Measurements from ENCODE around the gene DYRK3. TPM values are rescaled to one million over a fixed set of nuclear protein-coding genes. Genes with fewer than 3 reads are reported as not detected.

DYRK3 gene
- total RNA-seq, 1 donor from 2014 or later, result 23.6 TPM

DNA sequence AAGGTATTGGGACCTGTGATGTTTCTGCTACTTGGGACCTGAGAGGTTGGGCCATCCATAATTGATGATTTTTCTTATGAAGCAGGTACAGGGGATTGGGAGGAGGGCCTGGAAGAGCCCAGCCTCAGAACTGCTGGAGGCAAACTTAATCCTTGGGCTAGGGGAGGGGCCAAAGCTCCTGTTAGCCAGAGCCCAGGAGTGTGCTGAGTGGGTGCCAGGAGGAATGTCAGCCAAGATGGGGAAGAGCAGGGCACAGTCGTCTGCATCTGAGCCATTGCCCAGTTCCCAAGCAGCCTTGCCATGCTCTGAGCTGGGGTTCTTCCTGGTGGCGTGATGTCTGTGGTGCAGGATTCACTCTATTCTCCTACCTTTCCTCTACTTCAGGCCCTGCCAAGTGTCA is 55.2 kb downstream of the DYRK3 start:
- DNase-seq, result peak; percentile 73
- ATAC-seq (ENCODE audit: poor library complexity), result peak; percentile 34
- intact Hi-C loops (cut with DNase I), result loop anchor here (5.0 kb wide), 1 partner anchor 33 kb away; no protein-coding TSS in a partner anchor

DNA sequence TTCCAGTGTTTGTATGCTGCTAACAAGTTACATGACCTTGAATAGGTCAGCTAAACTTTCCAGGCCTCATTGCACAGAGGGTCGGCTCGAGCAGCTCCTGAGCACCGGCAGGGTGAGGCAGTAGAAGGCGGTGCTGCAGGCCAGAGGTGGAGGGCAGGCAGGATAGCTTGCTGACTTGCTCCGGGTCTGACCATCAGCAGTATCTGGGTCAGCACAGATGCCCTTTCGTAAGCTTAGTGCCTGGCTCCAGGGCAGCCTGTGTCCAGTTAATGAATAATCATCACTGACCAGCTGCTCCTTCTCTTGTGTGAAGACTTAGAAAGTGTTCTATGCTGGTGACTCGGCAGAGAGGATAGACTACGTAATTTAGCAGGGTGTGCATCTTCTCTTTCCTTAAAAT is 56.3 kb downstream of the DYRK3 start:
- DNase-seq (peak; percentile 50), ATAC-seq (ENCODE audit: poor library complexity) (peak; percentile 22)
- intact Hi-C loops (cut with DNase I), result loop anchor here (5.0 kb wide), 1 partner anchor 34 kb away; no protein-coding TSS in a partner anchor

DNA sequence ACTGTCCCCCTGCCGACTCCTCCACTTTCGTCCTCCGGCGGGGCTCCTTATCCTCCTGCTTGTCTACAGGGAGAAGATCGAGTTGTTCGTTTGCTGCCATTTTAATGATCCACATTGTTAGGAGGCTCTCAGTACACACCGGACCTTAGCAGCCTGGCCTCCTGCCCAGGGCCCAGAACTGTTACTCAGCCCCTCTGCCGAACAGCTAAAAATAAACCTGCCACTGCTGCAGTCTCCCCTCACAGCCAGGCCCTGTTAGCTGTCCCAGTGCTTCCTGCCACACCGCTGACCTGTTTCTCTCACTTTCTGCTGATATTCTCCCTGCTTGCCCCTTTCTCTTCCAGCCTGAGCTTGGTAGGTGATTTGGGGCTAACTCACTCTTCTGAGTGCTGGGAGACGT is 57.7 kb downstream of the DYRK3 start:
- intact Hi-C loops (cut with DNase I), result loop anchor here (5.0 kb wide), 1 partner anchor 36 kb away; no protein-coding TSS in a partner anchor
- peak; percentile 83 for ATAC-seq (ENCODE audit: poor library complexity)
- DNase-seq, result peak; percentile 92

DNA sequence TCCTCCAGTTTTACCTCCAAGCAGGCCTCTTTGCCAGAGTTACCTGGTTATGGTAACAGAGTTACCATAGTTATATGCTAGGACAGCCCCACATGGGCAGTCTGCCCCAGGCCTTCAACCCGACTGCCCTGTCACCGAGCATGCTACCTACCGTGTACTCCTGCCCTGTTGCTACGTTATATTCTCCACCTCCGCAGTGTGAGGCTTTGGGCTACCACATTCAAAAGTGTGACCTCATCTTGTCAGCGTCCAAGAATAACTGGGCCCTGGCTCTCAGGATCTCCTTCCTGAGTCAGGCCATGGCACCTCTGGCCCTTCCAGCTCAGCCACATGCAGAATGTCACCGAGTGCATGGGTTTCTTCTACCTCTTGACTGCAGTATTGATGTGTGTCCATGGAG is 58.3 kb downstream of the DYRK3 start:
- DNase-seq, result peak; percentile 52
- intact Hi-C loops (cut with DNase I), result loop anchor here (5.0 kb wide), 1 partner anchor 36 kb away; no protein-coding TSS in a partner anchor
- peak; percentile 54 for ATAC-seq (ENCODE audit: poor library complexity)

DNA sequence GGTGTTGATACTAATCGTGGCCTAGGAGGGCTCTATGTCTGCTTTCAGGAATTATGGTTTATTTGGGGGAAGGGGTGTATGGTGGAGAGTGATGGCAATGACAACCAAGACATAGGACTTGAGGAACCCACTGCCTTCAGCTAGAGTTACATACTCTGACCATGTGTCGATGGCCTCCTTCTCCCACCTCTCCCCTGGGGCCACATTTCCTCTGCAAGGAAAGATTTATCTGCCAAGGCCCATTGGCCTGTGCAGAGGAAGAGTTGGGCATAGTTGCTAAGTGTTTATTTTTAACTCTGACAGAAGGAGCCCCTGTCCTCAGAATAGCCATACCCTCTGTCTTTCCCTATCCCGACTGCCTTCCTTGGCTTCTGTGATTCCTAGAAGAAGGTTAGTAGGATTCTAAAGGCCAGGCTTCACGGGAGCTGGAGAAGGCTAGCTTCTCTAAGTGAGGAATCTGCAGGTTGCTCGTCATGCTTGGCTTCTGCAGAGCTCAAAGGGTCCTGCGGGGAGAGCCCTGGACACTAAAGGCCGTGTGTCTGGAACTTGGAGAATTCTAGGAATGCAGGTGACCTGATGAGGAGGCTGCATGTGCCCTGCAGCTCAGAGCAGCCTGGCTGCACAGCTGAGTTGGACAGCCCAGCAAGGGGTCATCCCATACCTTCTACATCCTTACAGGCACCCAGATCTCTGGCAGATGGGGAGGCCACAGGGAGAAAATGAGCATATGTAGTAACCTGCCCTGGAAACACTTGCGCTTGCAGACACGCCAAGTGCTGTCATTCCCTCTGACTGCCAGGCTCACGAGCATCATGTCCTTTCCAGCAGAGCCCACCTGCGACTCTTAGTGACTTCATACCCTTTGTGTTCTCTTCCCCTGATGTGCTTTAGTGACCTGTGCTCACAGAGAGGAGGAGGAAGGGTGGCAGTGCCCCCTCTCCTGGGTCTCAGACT is 59.1 kb downstream of the DYRK3 start:
- intact Hi-C loops (cut with DNase I), result loop anchor here (5.0 kb wide), 1 partner anchor 37 kb away; no protein-coding TSS in a partner anchor
- DNase-seq (no peak), ATAC-seq (ENCODE audit: poor library complexity) (no peak)

DNA sequence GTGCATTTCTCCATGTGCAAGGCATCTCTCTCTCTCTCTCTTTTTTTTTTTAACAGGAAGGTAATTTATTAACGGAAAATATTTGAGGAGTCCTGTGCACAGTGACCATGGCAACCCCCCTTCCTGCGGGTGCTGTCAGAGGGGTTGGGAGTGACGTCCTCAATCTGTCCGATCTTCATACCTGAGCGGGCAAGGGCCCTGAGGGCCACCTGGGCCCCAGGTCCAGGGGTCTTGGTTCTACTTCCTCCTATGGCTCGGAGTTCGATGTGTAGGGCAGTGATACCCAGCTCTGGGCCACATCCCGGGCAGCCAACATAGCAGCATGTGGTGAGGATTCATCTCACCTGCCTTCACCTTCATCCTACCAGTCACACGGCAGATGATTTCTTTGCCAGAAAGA is 60.4 kb downstream of the DYRK3 start:
- DNase-seq (no peak), ATAC-seq (ENCODE audit: poor library complexity) (no peak)
- intact Hi-C loops (cut with DNase I), result no loop called here

DNA sequence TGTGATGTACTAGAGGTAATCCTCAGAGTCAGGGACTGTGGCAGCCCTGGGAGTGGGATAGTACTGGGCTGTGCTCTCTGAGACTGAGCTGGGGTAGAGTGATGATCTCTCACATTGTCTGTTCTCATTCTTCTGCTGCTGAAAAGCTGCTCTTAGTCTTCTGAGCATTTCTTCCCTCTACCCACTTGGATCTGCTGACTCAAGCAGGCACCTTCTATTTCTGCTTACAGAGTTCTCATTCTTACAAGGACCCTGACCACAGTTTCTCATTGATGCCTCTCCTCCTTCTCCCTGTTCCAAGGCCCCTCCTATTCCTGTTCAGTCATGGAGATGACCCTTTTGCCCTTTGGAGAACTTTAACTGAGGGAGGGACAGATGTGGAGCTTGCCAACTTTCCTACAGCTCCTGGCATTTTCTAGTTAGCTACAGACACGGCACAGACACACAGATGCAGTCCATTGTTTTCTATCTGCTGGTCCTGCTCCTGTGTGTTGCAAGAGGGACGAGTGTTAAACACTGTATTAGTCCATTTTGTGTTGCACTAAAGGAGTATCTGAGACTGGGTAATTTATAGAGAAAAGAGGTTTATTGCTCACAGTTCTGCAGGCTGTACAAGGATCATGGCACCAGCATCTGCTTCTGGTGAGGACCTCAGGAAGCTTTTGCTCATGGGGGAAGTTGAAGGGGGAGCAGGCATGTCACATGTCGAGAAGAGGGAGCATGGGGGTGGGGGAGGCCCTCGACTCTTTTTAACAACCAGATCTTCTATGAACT is 61.7 kb downstream of the DYRK3 start:
- DNase-seq (no peak), ATAC-seq (ENCODE audit: poor library complexity) (peak; percentile 43)
- intact Hi-C loops (cut with DNase I), result no loop called here

DNA sequence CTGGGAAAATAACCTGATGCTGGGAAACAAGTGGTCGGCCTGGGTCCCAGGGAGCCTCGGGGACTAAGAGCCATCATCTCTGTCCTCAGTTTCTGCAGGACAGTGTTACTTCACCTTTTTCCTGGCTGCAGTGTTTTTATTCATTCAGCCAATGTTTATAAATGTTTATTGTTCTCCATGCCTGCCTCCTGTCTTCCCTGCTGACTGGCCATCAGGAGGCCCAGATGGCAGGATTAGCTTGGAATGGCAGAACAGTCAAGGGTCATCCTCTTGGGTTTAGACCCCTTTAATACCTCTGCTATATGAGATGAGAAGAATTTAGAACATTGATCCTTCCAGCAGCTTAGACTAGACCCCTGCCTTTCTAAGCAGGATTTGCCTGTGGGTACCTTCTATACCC is 62.7 kb downstream of the DYRK3 start:
- no peak for ATAC-seq (ENCODE audit: poor library complexity)
- no peak for DNase-seq
- intact Hi-C loops (cut with DNase I), result no loop called here

Other genes with a start within 250 kb of the DYRK3 start
- gene IKBKE, start 165.1 kb upstream of the DYRK3 start, total RNA-seq, result 0.46 TPM
- gene RASSF5, start 128.0 kb upstream of the DYRK3 start, total RNA-seq, result 3.9 TPM
- gene EIF2D, start 23.1 kb upstream of the DYRK3 start, total RNA-seq, result 24.9 TPM
- 200 TPM for gene MAPKAPK2, start 49.4 kb downstream of the DYRK3 start, total RNA-seq
- not detected for gene IL19, start 135.2 kb downstream of the DYRK3 start, total RNA-seq
- gene IL10, start 137.0 kb downstream of the DYRK3 start, total RNA-seq, result 0.43 TPM
- not detected for gene IL20, start 230.1 kb downstream of the DYRK3 start, total RNA-seq

Data from Right ventricle myocardium superior (tissue), 1 donor.